NCI-H1436 treated with DMSO at 0.1 percent for 48 hours (cell line): ENCODE results near the gene NTNG1.
A peak's percentile ranks its signal among the peaks of the same experiment; 100 is the strongest.
"Not testable (repeated sequence)": the region's sequence is repeated elsewhere in the genome, so short reads cannot be mapped to it uniquely, and the experiment has no call there.

Experiments
- DNase-seq: peaks from one replicate; lab custom pipeline; 2025; lab: John Stamatoyannopoulos, UW

The NTNG1 gene

GRCh38 chr1:107140703-107141490, at the start of gene NTNG1:
Gene NTNG1, plus strand, starts transcription at chr1:107141039.
- no peak for DNase-seq

DNA sequence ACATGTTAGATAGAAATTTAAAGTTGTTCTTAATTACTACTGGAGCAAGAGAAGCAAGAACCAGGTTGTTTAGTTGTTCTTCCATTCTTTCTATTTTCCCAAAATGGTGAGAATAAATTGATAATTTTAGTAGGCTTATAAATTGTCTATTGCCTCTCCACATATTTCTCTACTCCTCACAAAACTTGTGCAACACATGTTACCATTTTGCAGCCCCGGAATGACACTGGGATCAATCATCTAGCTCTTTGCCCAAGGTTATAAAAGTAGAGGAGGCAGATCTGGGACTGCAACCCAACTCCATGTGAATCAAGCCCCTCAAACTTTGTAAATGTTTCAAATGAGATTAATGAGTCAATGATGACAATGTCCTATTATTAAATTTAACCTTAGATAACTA, 49.4 kb upstream of the NTNG1 start:
- DNase-seq, result no peak

DNA sequence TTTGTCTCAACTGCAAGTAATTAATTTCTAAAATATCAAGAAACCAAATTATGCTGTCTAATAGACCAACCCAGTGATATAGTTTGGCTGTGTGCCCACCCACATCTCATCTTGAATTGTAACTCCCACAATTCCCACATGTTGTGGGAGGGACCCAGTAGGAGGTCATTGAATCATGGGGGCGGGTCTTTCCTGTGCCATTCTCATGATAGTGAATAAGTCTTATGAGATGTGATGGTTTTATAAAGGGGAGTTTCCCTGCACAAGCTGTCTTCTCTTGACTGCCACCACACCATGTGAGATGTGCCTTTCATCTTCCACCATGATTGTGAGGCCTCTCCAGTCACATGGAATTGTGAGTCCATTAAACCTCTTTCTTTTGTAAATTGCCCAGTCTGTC, 47.4 kb upstream of the NTNG1 start:
- DNase-seq, result not testable (repeated sequence)

- DNase-seq, result no peak
Measured at GRCh38 chr1:107095647-107096046, 45.2 kb upstream of the NTNG1 start.

GRCh38 chr1:107096690-107097089, 44.1 kb upstream of the NTNG1 start:
- DNase-seq, result no peak

DNA sequence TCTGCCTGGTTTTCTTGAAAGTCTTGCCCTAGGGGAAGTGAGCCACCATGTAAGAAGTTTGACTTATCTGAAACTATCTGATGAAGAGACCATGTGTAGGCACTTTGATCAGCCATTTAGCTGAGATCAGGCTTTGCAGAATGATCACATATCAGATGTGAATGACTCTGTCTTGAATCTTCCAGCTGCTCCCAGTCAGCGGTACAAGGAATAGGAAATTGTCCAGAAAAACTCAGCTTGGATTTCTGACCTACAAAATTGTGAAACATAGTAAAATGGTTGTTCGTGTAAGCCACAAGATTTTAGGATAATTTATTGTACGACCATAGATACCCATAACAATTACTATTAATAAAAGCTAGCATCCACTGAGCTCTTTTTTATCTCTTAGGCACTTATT, 41.9 kb upstream of the NTNG1 start:
- DNase-seq, result no peak

DNA sequence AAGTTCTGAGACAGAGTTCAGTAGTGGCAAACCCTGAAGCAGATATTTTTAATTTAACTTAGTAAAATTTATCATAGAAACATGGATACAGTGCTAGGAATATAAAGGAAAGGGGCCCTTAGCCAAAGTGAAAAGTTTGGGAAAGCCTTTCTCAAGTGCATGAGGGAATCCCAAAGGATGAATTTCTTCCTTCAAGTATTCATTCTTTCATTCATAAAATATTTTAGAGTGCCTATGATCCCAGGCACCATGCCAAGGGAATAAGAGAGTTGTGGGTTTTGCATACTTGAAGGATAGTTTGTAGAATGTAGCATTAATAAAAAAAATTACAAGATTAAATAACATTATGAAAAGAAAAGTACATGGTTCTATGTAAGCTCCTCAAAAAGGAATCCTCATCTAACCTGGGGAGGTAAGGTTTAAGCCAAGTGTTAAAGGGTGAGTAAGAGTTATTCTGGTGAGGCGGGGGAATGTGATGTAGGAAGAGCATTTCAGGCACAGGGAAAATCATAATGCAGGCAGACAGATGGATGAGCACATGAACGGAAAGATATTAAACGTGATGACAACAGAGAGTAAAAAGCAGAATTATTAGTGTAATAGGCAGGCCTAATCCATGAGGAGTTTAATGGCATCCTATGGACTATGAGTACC, 40.4 kb upstream of the NTNG1 start:
- no peak for DNase-seq

DNA sequence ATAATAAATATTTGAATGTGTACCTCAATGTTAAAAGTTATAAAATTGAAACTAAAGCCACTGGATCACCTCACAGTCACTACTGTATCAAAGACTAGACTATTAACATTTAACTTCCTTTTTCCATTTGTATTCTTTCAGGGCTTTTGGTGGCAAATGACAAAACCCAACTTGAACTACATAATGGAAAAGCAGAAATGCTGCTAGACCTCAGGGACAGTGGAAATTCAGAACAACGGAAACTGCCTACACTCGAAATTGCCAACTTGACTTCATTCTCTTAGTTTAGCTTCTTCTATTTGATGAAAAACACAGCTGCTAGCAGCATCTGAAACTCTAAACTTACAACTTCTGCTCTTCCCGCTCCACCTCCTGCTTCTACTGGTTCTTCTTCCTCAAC, 34.9 kb upstream of the NTNG1 start:
- no peak for DNase-seq

GRCh38 chr1:107110326-107110725, 30.5 kb upstream of the NTNG1 start:
- DNase-seq, result no peak

DNA sequence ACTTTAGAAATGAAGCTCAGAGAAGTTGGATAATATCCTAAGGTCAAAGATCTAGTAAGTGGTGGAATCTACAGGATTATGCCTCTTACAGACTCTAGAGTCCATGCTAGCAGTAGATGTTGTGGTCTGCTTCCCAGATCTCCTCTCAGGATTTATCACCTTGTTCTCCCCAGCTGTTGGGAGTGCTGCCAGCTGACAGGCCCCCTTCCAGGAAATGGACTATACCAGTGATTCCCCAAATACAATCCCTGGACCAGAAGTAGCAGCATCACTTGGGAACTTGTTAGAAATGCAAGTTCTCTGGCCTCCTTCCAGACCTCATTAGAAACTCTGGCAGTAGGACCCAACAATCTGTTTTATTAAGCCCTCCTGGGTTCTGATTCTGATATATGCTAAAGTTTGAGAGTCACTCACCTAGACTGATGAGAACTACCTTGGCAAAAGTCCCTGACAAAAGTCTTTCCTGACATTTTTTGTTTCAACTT, 24.5 kb upstream of the NTNG1 start:
- no peak for DNase-seq

- DNase-seq, result no peak
Measured at GRCh38 chr1:107122225-107122624, 18.6 kb upstream of the NTNG1 start.

GRCh38 chr1:107123741-107124140, 17.1 kb upstream of the NTNG1 start:
- no peak for DNase-seq

GRCh38 chr1:107124694-107125093, 16.1 kb upstream of the NTNG1 start:
- DNase-seq, result no peak

- DNase-seq, result no peak
Measured at GRCh38 chr1:107132195-107132594, 8.6 kb upstream of the NTNG1 start.

DNA sequence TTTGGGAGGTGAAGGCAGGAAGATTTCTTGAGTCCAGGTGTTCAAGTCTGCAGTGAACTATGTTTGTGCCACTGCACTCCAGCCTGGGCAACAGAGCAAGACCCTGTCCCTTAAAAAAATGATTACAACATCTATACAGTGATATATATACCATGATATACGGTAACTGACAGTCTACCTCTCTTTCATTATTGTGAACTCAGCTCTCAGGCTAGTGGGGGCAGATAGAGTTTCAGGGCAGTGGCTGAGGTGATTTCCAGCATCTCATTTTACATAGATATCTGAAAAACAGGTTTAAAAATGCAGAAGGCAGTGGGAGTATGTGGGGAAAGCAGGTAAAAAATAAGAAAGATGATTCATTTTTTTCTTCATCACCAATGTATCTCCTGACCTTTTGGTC, 8.1 kb upstream of the NTNG1 start:
- DNase-seq, result no peak

- no peak for DNase-seq
Measured at GRCh38 chr1:107135463-107135862, 5.4 kb upstream of the NTNG1 start.

- no peak for DNase-seq
Measured at GRCh38 chr1:107138166-107138565, 2.7 kb upstream of the NTNG1 start.

- no peak for DNase-seq
Measured at GRCh38 chr1:107138767-107139445, 1.9 kb upstream of the NTNG1 start.

- no peak for DNase-seq
Measured at GRCh38 chr1:107139833-107140702, 771 bp upstream of the NTNG1 start.

DNA sequence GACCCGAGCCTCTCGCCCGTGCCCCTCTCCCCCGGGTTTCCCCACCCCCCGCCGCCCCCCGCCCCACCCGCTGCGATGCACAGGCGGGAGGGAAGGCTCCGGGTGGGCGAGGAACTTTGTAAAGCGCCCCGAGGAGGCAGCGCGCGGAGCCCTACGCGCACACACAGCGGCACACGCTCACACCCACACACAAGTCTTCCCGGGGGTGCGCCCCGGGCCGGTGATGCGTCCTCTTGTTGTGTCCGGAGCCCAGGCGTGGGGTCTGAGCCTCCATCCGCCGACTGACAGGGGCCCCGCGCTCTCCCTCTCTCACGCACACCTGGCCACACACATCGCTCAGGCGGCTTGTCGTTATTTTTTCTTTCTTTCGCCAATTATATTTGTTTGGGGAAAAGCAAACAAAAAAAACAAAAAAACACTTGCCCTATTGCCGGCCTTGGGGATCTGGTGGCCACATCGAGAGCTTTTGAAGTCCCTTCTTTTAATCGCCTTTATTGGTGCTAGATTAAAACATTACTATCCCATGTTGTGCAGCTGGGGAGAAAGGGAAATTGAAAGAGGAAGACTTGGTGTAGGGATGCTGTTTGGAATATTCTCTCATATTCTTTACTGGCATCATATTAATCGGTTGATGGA, 770 bp downstream of the NTNG1 start:
- no peak for DNase-seq

- DNase-seq, result peak; percentile 16
Measured at GRCh38 chr1:107142140-107142542, 1.3 kb downstream of the NTNG1 start.

DNA sequence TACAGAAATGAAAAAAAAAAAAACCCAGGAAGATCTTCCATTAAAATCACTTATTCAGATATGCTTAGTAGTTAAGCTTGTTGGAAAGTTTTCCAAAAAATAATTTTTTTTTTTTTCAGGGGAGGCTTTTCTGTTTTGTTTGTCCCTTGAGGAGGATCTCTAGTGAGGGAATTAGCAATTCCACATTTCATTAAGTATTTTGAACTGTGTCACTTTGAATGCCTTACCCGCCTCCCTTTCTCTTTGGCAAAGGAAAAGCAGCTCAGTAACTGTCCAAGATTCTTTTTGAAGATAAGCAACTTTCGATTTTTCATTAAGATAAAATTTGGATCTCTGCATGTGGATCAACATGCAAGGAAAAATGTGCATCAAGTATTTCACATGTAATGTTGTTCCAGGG, 1.8 kb downstream of the NTNG1 start:
- no peak for DNase-seq
